D721Med (cell line): Measurements from ENCODE around the gene ATP6AP1.

ENCODE experiments used
- DNase-seq: peaks from one replicate; pipeline ENCODE4 v3.0.0; 2011; ENCODE audit warnings: low spot score; ENCODE audit not compliant: insufficient read length
- FAIRE-seq: peaks from 2 replicates; lab custom pipeline; 2011; peaks lifted over from hg19 to GRCh38; lab: Jason Lieb, UNC
- TF ChIP-seq, protein P1 (sequence below): IDR thresholded peaks from 2 replicates; pipeline ENCODE4 v1.5.1; 2012; ENCODE audit warnings: mild to moderate bottlenecking, control low read depth; ENCODE audit not compliant: insufficient read depth; ENCODE audit errors: missing control alignments

Gene ATP6AP1

DNA sequence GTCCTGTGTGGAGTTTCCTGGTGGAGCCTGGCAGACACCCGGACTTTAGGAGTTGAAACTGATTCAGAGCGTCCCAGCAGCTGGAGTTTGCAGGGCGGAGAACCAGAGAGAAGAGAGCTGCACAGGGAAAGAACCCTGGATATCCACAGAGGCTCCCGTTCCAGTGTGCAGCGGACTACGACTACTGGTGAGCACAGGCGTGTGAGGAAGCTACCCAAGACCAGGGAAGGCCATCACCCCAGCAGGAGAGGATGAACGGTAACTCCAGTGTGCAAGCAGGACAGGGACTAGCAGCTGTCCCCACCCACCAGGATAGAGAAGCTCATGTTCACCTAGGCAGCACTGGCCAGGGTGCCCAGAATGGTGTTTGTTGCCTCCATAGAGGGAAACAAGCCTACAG lies 48.3 kb downstream of the ATP6AP1 start:
- FAIRE-seq (no peak), DNase-seq (no peak)
- TF ChIP-seq, protein P1, sequence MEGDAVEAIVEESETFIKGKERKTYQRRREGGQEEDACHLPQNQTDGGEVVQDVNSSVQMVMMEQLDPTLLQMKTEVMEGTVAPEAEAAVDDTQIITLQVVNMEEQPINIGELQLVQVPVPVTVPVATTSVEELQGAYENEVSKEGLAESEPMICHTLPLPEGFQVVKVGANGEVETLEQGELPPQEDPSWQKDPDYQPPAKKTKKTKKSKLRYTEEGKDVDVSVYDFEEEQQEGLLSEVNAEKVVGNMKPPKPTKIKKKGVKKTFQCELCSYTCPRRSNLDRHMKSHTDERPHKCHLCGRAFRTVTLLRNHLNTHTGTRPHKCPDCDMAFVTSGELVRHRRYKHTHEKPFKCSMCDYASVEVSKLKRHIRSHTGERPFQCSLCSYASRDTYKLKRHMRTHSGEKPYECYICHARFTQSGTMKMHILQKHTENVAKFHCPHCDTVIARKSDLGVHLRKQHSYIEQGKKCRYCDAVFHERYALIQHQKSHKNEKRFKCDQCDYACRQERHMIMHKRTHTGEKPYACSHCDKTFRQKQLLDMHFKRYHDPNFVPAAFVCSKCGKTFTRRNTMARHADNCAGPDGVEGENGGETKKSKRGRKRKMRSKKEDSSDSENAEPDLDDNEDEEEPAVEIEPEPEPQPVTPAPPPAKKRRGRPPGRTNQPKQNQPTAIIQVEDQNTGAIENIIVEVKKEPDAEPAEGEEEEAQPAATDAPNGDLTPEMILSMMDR = no peak

- TF ChIP-seq, protein P1 = no peak
- no peak for DNase-seq
- no peak for FAIRE-seq
These were observed 49.5 kb downstream of the ATP6AP1 start for GRCh38 chrX:154477891-154478477.

GRCh38 chrX:154478728-154479622 lies 50.5 kb downstream of the ATP6AP1 start, which contains the start of gene LAGE3:
LAGE3 (minus strand) TSS chrX:154479281; CDS start chrX:154478915, 366 bp downstream.
- TF ChIP-seq, protein P1 = no peak
- no peak for FAIRE-seq
- peak; percentile 69 for DNase-seq

DNA sequence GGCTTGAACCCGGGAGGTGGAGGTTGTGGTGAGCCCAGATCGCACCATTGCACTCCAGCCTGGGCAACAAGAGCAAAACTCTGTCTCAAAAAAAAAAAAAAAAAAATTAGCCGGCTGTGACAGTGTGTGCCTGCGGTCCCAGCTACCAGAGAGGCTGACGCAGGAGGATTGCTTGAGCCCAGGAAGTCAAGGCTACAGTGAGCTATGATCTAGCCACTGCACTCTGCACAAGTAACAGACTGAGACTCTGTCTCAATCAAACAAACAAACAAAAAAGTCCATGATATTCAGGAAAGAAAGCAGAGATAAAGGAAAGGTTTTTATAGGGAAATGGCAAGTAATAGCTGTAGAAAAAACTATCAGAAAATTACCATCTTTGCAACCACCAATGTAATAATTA lies 52.7 kb downstream of the ATP6AP1 start:
- DNase-seq = no peak
- no peak for FAIRE-seq

GRCh38 chrX:154481911-154482601 lies 53.6 kb downstream of the ATP6AP1 start:
- TF ChIP-seq, protein P1 = no peak
- DNase-seq = no peak
- no peak for FAIRE-seq

More for the DNA sequence above, 52.7 kb downstream of the ATP6AP1 start:
- TF ChIP-seq, protein P1 = no peak

DNA sequence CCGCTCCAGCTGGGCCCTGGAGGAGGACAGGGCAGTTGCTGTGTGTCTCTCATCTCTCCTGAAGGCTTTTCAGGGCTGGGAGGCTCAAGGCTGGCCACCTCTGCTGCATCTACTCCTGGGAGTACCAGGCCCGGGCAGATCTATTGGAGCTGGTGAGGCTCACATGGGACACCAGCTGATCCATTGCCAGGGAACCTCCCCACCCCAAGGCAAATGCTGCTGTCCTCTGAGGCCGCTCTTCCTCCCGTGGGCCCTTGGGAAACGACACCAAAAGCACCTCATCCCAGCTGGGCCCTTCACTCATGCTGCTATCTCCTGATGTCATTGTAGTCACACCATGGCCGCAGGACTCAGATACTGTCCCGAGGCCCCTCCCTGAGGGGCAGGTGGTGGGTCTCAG lies 54.3 kb downstream of the ATP6AP1 start:
- FAIRE-seq (no peak), DNase-seq (no peak)
- TF ChIP-seq, protein P1 = no peak
